ENCODE data around the gene CISD1.

CISD1 gene

GRCh38 chr10:58266003-58266825 is 2.7 kb upstream of the CISD1 start:
- no peak for DNase-seq

GRCh38 chr10:58266826-58267712 is 1.9 kb upstream of the CISD1 start:
- DNase-seq = no peak

GRCh38 chr10:58267713-58268453 is 1.1 kb upstream of the CISD1 start, which contains the start of gene IPMK:
TSS of gene IPMK (minus strand) at chr10:58267894. CDS start at chr10:58267611, 283 bp downstream.
- DNase-seq = peak; percentile 65

GRCh38 chr10:58268454-58268945 is 462 bp upstream of the CISD1 start:
- no peak for DNase-seq

GRCh38 chr10:58269782-58270290 is 874 bp downstream of the CISD1 start:
- no peak for DNase-seq

GRCh38 chr10:58275261-58275660 is 6.3 kb downstream of the CISD1 start:
- no peak for DNase-seq

- DNase-seq = no peak
Measured at GRCh38 chr10:58275908-58276307, 6.9 kb downstream of the CISD1 start.

GRCh38 chr10:58278274-58278961 is 9.5 kb downstream of the CISD1 start:
- DNase-seq = no peak

GRCh38 chr10:58278962-58279307 is 10.0 kb downstream of the CISD1 start:
- no peak for DNase-seq

- no peak for DNase-seq
Measured at GRCh38 chr10:58280477-58280876, 11.5 kb downstream of the CISD1 start.

GRCh38 chr10:58281092-58281752 is 12.3 kb downstream of the CISD1 start:
- no peak for DNase-seq

GRCh38 chr10:58282615-58283014 is 13.7 kb downstream of the CISD1 start:
- no peak for DNase-seq

- peak; percentile 23 for DNase-seq
Measured at GRCh38 chr10:58291538-58292174, 22.7 kb downstream of the CISD1 start.

GRCh38 chr10:58293989-58294388 is 25.0 kb downstream of the CISD1 start:
- DNase-seq = no peak

GRCh38 chr10:58299580-58299979 is 30.6 kb downstream of the CISD1 start:
- no peak for DNase-seq

GRCh38 chr10:58300676-58301075 is 31.7 kb downstream of the CISD1 start:
- no peak for DNase-seq

GRCh38 chr10:58302254-58302653 is 33.3 kb downstream of the CISD1 start:
- no peak for DNase-seq

GRCh38 chr10:58304099-58304633 is 35.2 kb downstream of the CISD1 start:
- DNase-seq = no peak

- DNase-seq = no peak
Measured at GRCh38 chr10:58305821-58306220, 36.9 kb downstream of the CISD1 start.

- DNase-seq = no peak
Measured at GRCh38 chr10:58307676-58308075, 38.7 kb downstream of the CISD1 start.

GRCh38 chr10:58311026-58311425 is 42.1 kb downstream of the CISD1 start:
- no peak for DNase-seq
